Measurements from ENCODE around the gene RTN1. TPM values are rescaled to one million over a fixed set of nuclear protein-coding genes. Genes with fewer than 3 reads are reported as not detected.

RTN1 gene
- total and polyA plus RNA-seq, 9 of the 15 experiments (the other 6 are each of a cell fraction or from before 2014, with no cell fraction given): 0.03 to 0.09 TPM; not detected in 7

DNA sequence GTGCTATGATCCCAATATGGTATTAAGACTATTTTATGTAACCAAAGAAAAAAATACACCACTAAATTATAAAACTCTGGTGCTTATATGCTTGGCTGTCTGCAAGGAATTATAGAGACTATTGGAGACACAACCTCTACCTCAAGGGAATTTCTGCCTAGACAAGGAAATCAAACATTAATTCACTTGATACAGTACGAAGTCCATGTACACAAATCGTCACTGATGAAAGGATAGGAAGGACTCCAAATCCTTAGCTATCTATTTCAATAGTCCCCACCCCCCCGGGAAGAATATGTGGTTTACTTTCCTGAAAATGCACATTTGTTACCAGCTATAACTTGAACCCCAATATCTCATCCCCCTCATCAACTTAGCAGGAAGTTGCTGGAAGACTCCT lies 21.9 kb downstream of the RTN1 start:
- 0% methylated on average over 3 of the region's 3 CpGs for WGBS (ENCODE audit: insufficient coverage, low coverage, missing lambda C conversion rate)
- no peaks in the 10 kb centered on the region for H4K20me1 ChIP-seq (replicated peaks; ENCODE audit: control insufficient read depth, insufficient read depth, low read length)
- intact Hi-C loops (cut with micrococcal nuclease): no loop called here
- no peak overlapping the region for H3K9ac ChIP-seq (ENCODE audit: insufficient read depth in 1 of 2, low read depth in 2 of 2, low read length in 2 of 2)
- H3K27me3 ChIP-seq (ENCODE audit: control insufficient read depth in 2 of 2, insufficient read depth in 2 of 2, low read length in 2 of 2): no peaks in the 10 kb centered on the region
- no peak overlapping the region for H3K4me3 ChIP-seq
- H3K4me1 ChIP-seq (replicated peaks in 1 of 2; ENCODE audit: control insufficient read depth in 2 of 2, insufficient read depth in 2 of 2, low read length in 2 of 2): no peaks in the 10 kb centered on the region
- no peaks in the 10 kb centered on the region for H3K79me2 ChIP-seq (ENCODE audit: control insufficient read depth, insufficient read depth, low read length)
- H3K9me3 ChIP-seq (replicated peaks; ENCODE audit: control insufficient read depth, insufficient read depth, low read depth, low read length): no peaks in the 10 kb centered on the region
- no TSS peak for BruUV-seq (replicated peaks)
- no peak overlapping the region for H3K4me2 ChIP-seq (ENCODE audit: insufficient read depth, low read length)
- in situ Hi-C loops (cut with MboI): no loop called here
- no peak for TF ChIP-seq NUFIP1 (IDR thresholded peaks at IDR 0.05; ENCODE audit: partially characterized antibody)
- no peak for TF ChIP-seq KLF1 (tag; IDR thresholded peaks at IDR 0.05)
- TF ChIP-seq, protein P1, sequence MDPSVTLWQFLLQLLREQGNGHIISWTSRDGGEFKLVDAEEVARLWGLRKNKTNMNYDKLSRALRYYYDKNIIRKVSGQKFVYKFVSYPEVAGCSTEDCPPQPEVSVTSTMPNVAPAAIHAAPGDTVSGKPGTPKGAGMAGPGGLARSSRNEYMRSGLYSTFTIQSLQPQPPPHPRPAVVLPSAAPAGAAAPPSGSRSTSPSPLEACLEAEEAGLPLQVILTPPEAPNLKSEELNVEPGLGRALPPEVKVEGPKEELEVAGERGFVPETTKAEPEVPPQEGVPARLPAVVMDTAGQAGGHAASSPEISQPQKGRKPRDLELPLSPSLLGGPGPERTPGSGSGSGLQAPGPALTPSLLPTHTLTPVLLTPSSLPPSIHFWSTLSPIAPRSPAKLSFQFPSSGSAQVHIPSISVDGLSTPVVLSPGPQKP (CRISPR knock-in tag; IDR thresholded peaks at IDR 0.05): no peak
- TF ChIP-seq ZNF324 (CRISPR knock-in tag; IDR thresholded peaks at IDR 0.05): no peak
- TF ChIP-seq RAD21 (CRISPR knock-in tag; conservative IDR thresholded peaks at IDR 0.05 in 1 of 2, IDR thresholded peaks at IDR 0.05 in 1 of 2): no peak
- TF ChIP-seq STAT5B (CRISPR knock-in tag; IDR thresholded peaks at IDR 0.05): no peak
- no peak for TF ChIP-seq ZNF561 (CRISPR knock-in tag; conservative IDR thresholded peaks at IDR 0.05)
- TF ChIP-seq ZNF133 (CRISPR knock-in tag; IDR thresholded peaks at IDR 0.05): no peak
- no peak for TF ChIP-seq FOXK1 (CRISPR knock-in tag; IDR thresholded peaks at IDR 0.05; ENCODE audit: borderline replicate concordance)
- no peaks in the 10 kb centered on the region for H3K36me3 ChIP-seq (ENCODE audit: control insufficient read depth, insufficient read depth, low read length)
- ChIA-PET CTCF (ENCODE audit: low intra/inter-chr PET ratio) (no interaction called here), POLR2A (interaction anchor here (0.6 kb wide), 1 partner anchor 952 kb away, joined by 5 read pairs; no protein-coding TSS in a partner anchor)
- no peak for ATAC-seq
- no peaks in the 10 kb centered on the region for H3K9me1 ChIP-seq (ENCODE audit: control insufficient read depth, insufficient read depth, low read length)
- no peak overlapping the region for H3K27ac ChIP-seq (ENCODE audit: extremely low read depth, low read depth, low read length)
- no peak for DNase-seq (ENCODE audit: extremely low read depth in 1 of 4, low spot score in 3 of 4)
- FAIRE-seq: no peak
- H2AFZ ChIP-seq (ENCODE audit: low read depth, low read length): no peak overlapping the region

All from K562 (cell line).